Keratinocyte (primary cell): ENCODE results near the gene EEPD1. TPM values are rescaled to one million over a fixed set of nuclear protein-coding genes. Genes with fewer than 3 reads are reported as not detected.

Experiments
- DNase-seq: peaks from one replicate; pipeline ENCODE4 v3.0.0-alpha.2; 2011; ENCODE audit warnings: low read depth, missing footprints, low spot score
- FAIRE-seq: peaks from 2 replicates; lab custom pipeline; 2011; peaks lifted over from hg19 to GRCh38; lab: Jason Lieb, UNC
- H2AFZ ChIP-seq: 2 replicates; pipeline ENCODE4 v1.6.0; 2012; ENCODE audit warnings: low read length, control low read depth, inconsistent platforms; ENCODE audit not compliant: control insufficient read depth
- H3K27ac ChIP-seq: 2 replicates; pipeline ENCODE4 v1.5.1; 2011; ENCODE audit warnings: low read length; ENCODE audit not compliant: control insufficient read depth, insufficient read depth
- H3K27me3 ChIP-seq: 3 replicates; pipeline ENCODE4 v1.6.0; 2011; ENCODE audit warnings: low read length; ENCODE audit not compliant: control insufficient read depth, insufficient read depth; ENCODE audit errors: extremely low read depth
- H3K36me3 ChIP-seq, 2 experiments: 2 replicates in 1 of 2; 3 replicates in 1 of 2; pipeline ENCODE4 v1.5.1; 2011; ENCODE audit warnings: low read length in 2 of 2, mild to moderate bottlenecking in 1 of 2; ENCODE audit not compliant: control insufficient read depth in 2 of 2, insufficient read depth in 2 of 2; ENCODE audit errors: extremely low read depth in 1 of 2
- H3K4me1 ChIP-seq: 3 replicates; pipeline ENCODE4 v1.5.1; 2011; ENCODE audit warnings: low read length; ENCODE audit not compliant: control insufficient read depth, insufficient read depth; ENCODE audit errors: extremely low read depth
- H3K4me2 ChIP-seq: 3 replicates; pipeline ENCODE4 v1.6.0; 2011; ENCODE audit warnings: low read depth, low read length; ENCODE audit not compliant: control insufficient read depth, insufficient read depth; ENCODE audit errors: extremely low read depth
- H3K4me3 ChIP-seq, 3 experiments: fragments of 200-600 bp in 1 of 3; sonication (generic) in 1 of 3; 2 replicates in 2 of 3; 3 replicates in 1 of 3; pipeline ENCODE4 v1.5.1; 2011 to 2016; ENCODE audit warnings: low read length in 3 of 3, mild to moderate bottlenecking in 3 of 3, control low read depth in 2 of 3, inconsistent platforms in 1 of 3, low read depth in 1 of 3, mixed read lengths in 1 of 3, mixed run types in 1 of 3, moderate library complexity in 1 of 3; ENCODE audit not compliant: control insufficient read depth in 2 of 3, insufficient read depth in 2 of 3; ENCODE audit errors: extremely low read depth in 1 of 3
- H3K79me2 ChIP-seq: 2 replicates; pipeline ENCODE4 v1.6.0; 2012; ENCODE audit warnings: low read length; ENCODE audit not compliant: control insufficient read depth, insufficient read depth
- H3K9ac ChIP-seq: 3 replicates; pipeline ENCODE4 v1.6.0; 2011; ENCODE audit warnings: low read length; ENCODE audit not compliant: control insufficient read depth, insufficient read depth; ENCODE audit errors: extremely low read depth
- H3K9me1 ChIP-seq: 3 replicates; pipeline ENCODE4 v1.6.0; 2011; ENCODE audit warnings: low read length; ENCODE audit not compliant: control insufficient read depth, insufficient read depth; ENCODE audit errors: extremely low read depth
- H3K9me3 ChIP-seq: 2 replicates; pipeline ENCODE4 v1.5.1; 2012; ENCODE audit warnings: low read depth, low read length; ENCODE audit not compliant: control insufficient read depth
- H4K20me1 ChIP-seq: 3 replicates; pipeline ENCODE4 v1.6.0; 2011; ENCODE audit warnings: low read length; ENCODE audit not compliant: control insufficient read depth, insufficient read depth; ENCODE audit errors: extremely low read depth
- EZH2 ChIP-seq: IDR thresholded peaks from one replicate; pipeline ENCODE4 v1.6.1; 2012; ENCODE audit warnings: inconsistent platforms, mild to moderate bottlenecking, low read length, moderate library complexity
- dilution Hi-C: fragments of 300-500 bp; cut with MboI; formaldehyde crosslinking; loops from one replicate; pipeline ENCODE4 v1.7.0; 2020; ENCODE audit warnings: low sequenced_read_pairs; ENCODE audit not compliant: extremely low pct_ligation_motif_present
- polyA plus RNA-seq, 5 experiments: library from polyadenylated mRNA; depleted of rRNA in 3 of 5; stranded (reverse) in 3 of 5; stranded (forward) in 1 of 5; unstranded in 1 of 5; fragments of >200 nt; gene quantifications; 1 replicate in 1 of 5; 2 replicates in 3 of 5; 3 replicates in 1 of 5; pipeline versions ENCODE4 v1.2.1 to v1.2.3, GENCODE V29; 2011 to 2012; ENCODE audit warnings: missing spikeins in 2 of 5, low read depth in 1 of 5, low replicate concordance in 1 of 5
- TF ChIP-seq, protein P1 (sequence below), 3 experiments: IDR thresholded peaks in 1 of 3; conservative IDR thresholded peaks in 1 of 3; optimal IDR thresholded peaks in 1 of 3; 2 replicates in 2 of 3; 3 replicates in 1 of 3; pipeline versions ENCODE3 to v1.5.1; 2011; ENCODE audit warnings: low read length in 3 of 3, mild to moderate bottlenecking in 3 of 3, moderate library complexity in 2 of 3, control low read depth in 1 of 3, inconsistent platforms in 1 of 3; ENCODE audit not compliant: insufficient read depth in 2 of 3; ENCODE audit errors: extremely low read depth in 1 of 3

Gene EEPD1
- polyA plus RNA-seq, 1 donor (not counting 4 experiments of a cell fraction or from before 2014, with no cell fraction given) = 1.2 TPM

DNA sequence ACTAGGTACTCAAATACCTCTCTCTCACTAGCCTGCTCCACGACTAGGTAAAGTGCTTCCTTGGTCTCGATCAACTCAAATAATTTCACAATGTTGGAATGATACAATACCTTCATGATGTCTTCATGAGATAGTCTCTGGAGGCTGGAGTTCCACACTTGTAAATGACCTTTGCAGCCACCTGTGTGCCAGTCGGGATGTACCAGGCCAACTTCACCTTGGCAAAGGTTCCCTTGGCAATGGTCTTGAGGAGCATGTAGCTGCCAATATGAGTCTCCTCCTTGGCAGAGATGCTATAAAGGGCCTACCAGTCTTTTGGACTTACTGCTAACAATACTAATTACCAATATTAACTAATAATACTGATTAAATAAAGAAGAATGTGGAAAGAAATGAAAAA lies 42.5 kb upstream of the EEPD1 start:
- Histone ChIP-seq H3K9ac (no peak overlapping the region), H3K36me3 (no peaks in the 10 kb centered on the region), H3K9me3 (no peaks in the 10 kb centered on the region), H3K27ac (no peak overlapping the region), H4K20me1 (no peaks in the 10 kb centered on the region), H2AFZ (no peak overlapping the region), H3K27me3 (no peaks in the 10 kb centered on the region), H3K4me2 (no peak overlapping the region), H3K9me1 (no peaks in the 10 kb centered on the region), H3K79me2 (no peaks in the 10 kb centered on the region), H3K4me1 (peaks cover 9% of the 10 kb centered on the region), H3K4me3 (no peak overlapping the region)
- dilution Hi-C loops = no loop called here
- TF ChIP-seq, protein P1, sequence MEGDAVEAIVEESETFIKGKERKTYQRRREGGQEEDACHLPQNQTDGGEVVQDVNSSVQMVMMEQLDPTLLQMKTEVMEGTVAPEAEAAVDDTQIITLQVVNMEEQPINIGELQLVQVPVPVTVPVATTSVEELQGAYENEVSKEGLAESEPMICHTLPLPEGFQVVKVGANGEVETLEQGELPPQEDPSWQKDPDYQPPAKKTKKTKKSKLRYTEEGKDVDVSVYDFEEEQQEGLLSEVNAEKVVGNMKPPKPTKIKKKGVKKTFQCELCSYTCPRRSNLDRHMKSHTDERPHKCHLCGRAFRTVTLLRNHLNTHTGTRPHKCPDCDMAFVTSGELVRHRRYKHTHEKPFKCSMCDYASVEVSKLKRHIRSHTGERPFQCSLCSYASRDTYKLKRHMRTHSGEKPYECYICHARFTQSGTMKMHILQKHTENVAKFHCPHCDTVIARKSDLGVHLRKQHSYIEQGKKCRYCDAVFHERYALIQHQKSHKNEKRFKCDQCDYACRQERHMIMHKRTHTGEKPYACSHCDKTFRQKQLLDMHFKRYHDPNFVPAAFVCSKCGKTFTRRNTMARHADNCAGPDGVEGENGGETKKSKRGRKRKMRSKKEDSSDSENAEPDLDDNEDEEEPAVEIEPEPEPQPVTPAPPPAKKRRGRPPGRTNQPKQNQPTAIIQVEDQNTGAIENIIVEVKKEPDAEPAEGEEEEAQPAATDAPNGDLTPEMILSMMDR (optimal IDR thresholded peaks at IDR 0.05 in 1 of 3, IDR thresholded peaks at IDR 0.05 in 1 of 3, conservative IDR thresholded peaks at IDR 0.05 in 1 of 3; ENCODE audit: extremely low read depth in 1 of 3, insufficient read depth in 2 of 3, low read length in 3 of 3) = no peak
- no peak for TF ChIP-seq EZH2
- FAIRE-seq (no peak), DNase-seq (no peak)

DNA sequence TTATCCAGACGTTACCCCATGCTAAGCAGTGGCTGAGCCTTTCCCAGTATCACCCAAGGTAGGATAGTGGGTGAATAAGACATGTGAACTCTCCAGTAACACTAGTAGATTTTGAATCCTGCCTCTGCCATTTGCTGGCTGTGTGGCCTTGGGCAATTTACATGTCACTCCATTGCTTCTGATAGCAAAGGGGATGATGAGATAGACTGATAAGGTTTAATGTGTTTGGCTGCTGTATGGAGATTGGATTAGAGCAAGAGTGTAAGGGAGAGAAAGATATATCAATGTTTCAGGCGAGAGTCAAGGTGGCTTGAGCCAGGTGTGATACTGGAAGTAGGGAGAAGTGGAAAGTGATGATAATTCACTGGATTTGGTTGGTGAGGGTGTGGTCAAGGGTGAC lies 40.1 kb upstream of the EEPD1 start:
- peaks cover 29% of the 10 kb centered on the region for H3K4me1 ChIP-seq
- DNase-seq = no peak
- dilution Hi-C loops = no loop called here

More for the DNA sequence above, 40.1 kb upstream of the EEPD1 start:
- FAIRE-seq = peak; percentile 32
- Histone ChIP-seq H3K79me2 (no peaks in the 10 kb centered on the region), H3K4me3 (no peak overlapping the region), H3K9me3 (no peaks in the 10 kb centered on the region), H3K4me2 (no peak overlapping the region), H3K27ac (no peak overlapping the region), H3K9ac (no peak overlapping the region), H2AFZ (no peak overlapping the region), H3K27me3 (no peaks in the 10 kb centered on the region), H3K36me3 (no peaks in the 10 kb centered on the region), H3K9me1 (no peaks in the 10 kb centered on the region), H4K20me1 (no peaks in the 10 kb centered on the region)
- no peak for TF ChIP-seq EZH2
- TF ChIP-seq, protein P1 (optimal IDR thresholded peaks at IDR 0.05 in 1 of 3, IDR thresholded peaks at IDR 0.05 in 1 of 3, conservative IDR thresholded peaks at IDR 0.05 in 1 of 3; ENCODE audit: extremely low read depth in 1 of 3, insufficient read depth in 2 of 3, low read length in 3 of 3) = no peak
